NCI-H82 (cell line): ENCODE measurements around the gene HPSE.

Experiments used
- DNase-seq: peaks from one replicate; lab custom pipeline; 2025; lab: John Stamatoyannopoulos, UW

Gene HPSE

GRCh38 chr4:83334425-83335241, at the start of gene HPSE:
Gene HPSE (minus strand): TSS chr4:83334848. CDS start chr4:83334782, 66 bp downstream.
- DNase-seq: peak; percentile 87

DNA sequence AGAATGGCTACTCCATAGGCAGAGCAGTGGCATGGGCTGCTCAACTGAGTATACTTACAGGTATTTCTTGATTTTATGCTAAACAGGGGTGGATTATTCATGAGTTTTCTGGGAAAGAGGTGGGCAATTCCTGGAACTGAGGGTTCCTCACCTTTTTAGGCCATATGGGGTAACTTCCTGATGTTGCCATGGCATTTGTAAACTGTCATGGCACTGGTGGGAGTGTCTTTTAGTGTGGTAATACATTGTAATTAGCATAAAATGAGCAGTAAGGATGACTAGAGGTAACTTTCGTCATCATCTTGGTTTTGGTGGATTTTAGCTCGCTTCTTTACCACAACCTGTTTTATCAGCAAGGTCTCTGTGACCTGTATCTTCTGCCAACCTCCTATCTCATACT, 48.2 kb upstream of the HPSE start:
- no peak for DNase-seq

DNA sequence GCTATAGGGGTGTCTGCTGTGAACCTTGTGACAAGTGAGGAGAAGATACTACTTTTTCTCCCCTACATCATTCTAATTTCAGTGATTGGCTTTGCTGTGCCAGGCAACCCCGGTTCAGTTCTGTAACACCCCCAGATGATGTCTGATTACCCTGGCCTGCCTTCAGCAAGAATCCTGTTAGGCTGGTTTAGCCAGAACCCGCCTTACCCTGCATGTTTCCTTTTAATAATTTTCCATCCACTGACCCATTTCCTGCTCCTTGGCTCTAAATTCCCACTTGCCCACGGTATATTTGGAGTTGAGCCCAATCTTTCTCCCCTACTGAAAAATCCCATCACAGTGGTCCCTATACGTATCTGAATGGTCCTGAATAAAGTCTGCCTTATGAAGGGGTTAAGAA, 46.5 kb upstream of the HPSE start:
- no peak for DNase-seq

GRCh38 chr4:83378419-83378818, 43.8 kb upstream of the HPSE start:
- no peak for DNase-seq

DNA sequence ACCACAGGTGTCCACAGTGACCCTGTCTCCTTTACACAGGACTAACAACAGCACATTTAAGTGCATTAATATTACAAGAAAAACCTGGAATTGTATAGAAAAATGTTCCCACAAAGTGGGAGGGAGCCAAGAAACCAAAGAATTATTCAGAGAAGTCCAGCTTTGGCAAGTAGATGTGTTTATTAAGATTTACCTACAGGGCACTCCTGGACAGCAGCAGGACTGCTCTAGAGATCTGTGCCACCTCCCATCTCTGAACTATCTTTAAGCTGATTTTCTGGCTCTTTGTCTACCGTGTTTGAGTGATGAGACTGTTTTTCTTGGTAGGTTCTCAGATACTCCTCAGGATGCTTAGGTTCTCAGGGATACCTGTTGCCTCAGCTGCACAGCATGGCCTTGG, 38.3 kb upstream of the HPSE start:
- no peak for DNase-seq

DNA sequence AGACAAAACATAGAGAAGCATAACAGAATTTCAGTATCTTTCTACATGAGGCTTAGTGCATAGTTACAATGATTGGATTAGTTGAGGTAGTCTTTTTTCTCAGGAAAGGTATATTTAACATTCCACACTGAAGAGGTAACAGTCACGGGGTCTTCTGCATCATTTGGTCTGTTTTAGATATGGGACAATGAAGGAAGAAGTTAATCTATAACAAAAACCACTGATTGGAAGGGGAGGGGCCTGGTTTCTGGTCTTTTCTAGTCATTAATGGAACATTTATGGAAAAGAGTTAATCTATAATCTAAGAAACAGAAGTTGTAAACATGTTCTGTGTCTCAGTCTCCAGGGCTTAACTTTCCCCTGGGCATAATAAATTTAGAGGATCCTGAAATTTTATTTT, 37.3 kb upstream of the HPSE start:
- DNase-seq: no peak

- no peak for DNase-seq
Observed at GRCh38 chr4:83371235-83371634, 36.6 kb upstream of the HPSE start.

DNA sequence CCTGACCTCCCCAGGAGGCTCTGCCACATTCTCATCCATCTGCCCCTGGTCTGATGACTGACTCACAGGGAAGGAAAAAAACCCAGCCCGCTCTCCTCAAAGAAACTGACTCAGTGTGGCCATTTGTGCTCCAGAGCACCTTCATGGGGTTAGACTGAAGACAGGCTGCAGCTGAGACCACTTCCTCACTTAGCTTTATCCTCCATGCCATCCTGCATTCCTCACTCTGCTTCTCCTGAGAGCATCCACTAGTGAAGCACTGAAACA, 35.9 kb upstream of the HPSE start:
- DNase-seq: no peak

GRCh38 chr4:83369831-83370639, 35.4 kb upstream of the HPSE start:
- DNase-seq: no peak

- DNase-seq: no peak
Observed at GRCh38 chr4:83364312-83364711, 29.7 kb upstream of the HPSE start.

DNA sequence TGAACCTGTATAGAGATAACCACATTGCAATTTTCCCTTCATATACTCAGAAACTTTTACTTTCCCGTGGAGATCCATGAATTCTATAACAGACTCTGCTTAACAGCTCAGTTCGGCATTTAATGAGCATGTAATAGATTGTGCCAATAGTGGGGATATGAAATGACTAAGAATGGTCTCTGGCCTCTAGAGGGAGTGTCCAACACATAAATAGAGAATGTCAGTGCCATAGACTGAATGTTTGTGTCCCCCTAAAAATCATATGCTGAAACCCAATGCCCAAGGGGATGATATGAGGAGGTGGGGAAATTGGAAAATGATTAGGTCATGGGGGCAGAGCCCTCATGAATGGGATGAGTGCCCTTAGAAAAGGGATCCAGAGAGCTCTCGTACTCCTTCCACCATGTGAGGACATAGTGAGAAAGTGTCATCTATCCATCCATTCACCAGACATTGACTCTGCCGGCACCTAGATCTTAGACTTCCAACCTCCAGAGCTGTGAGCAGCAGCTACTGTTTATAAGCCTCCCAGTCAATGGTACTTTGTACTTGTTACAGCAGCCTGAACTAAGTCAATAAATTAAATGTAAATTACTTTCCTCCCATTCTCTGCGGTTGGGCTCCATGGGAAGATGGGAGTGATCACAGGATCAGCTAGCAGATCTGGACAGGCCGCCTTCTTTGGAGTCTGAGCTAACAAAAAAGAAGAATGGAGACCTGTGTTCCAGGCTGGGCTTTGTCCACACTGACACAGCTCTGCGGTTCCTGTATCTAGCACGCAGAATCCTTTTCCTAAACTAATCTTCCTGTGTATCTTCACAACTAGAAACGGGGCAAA, 28.1 kb upstream of the HPSE start:
- DNase-seq: peak; percentile 1

- DNase-seq: no peak
Observed at GRCh38 chr4:83361416-83362103, 26.9 kb upstream of the HPSE start.

DNA sequence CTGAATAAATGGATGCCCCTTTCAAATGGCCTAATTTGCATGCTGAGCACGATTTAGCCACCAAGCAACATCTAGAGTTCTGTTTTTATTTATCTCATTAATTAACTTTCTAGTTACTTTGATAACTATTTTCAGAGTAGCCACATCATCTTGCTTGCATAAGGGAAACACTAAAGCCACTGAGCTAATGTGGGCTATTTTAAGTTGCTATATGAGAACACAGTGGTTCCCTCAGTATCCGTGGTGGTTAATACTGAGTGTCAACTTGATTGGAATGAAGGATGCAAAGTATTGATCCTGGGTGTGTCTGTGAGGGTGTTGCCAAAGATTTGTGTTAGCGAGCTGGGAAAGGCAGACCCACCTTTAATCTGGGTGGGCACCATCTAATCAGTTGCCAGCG, 25.4 kb upstream of the HPSE start:
- no peak for DNase-seq

DNA sequence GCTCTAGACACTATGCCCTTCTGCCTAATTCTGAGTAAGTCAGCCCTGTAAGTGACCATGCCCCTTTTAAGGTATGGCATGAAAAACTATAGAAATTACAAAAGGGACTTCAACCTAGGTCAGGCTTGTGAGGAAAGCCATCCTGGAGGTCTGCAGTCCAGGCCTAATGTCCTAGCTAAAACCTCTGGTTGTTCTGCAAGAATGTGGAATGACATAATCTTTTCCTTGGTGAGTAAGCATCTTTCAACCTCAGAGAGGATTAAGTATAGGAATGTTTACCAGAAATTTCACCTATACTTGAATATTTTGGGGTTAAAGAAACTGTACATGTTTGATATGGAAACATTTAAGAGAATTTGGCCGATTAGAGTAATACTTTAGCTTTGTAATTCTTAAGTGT, 23.8 kb upstream of the HPSE start:
- no peak for DNase-seq

DNA sequence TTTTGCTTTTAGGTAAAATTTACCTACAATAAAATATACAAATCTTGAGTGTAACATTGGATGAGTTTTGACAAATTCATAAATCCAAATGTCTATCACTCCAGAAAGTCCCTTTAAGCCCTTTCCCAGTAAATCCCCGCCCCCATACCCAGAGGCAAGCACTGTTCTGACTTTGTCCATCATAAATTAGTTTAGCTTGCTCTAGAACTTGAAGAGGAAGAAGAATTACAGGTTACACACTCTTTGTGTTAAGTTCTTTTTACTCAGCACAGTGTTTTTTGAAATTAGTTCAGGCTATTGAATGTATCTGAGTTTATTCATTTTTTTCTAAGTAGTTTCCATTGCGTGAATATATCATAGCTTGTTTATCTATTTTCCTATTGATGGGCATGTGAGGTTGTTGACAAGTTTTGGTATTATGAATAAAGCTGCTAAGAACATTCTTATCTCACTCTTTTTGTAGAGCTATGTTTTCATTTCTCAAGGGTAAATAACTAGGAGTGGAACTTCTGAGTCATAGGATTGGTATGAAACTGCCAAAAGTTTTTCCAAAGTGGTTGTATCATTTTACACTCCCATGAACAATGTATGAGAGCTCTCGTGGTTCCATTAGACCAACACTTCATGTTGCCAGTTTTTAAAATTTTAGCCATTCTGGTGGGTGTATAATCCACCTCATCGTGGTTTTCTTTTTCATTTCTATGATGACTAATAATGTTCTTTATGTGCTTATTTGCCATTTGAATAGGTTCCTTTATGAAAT, 22.4 kb upstream of the HPSE start:
- DNase-seq: no peak

- DNase-seq: no peak
Observed at GRCh38 chr4:83353516-83353915, 18.9 kb upstream of the HPSE start.

DNA sequence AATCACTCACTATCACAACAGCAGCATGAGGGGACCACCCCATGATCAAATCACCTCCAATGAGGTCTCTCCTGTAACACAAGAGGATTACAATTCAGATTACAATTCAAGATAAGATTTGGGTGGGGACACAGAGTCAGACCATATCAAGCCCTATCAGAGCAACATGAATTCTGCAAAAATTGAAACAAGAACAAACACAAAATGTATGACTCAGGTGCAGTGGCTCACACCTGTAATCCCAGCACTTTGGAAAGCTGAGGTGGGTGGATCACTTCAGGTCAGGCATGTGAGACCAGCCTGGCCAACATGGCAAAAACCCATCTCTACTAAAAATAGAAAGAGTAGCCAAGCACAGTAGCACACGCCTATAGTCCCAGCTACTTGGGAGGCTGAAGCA, 13.4 kb upstream of the HPSE start:
- DNase-seq: no peak

- no peak for DNase-seq
Observed at GRCh38 chr4:83342476-83342875, 7.8 kb upstream of the HPSE start.

GRCh38 chr4:83340692-83341343, 6.2 kb upstream of the HPSE start:
- no peak for DNase-seq

DNA sequence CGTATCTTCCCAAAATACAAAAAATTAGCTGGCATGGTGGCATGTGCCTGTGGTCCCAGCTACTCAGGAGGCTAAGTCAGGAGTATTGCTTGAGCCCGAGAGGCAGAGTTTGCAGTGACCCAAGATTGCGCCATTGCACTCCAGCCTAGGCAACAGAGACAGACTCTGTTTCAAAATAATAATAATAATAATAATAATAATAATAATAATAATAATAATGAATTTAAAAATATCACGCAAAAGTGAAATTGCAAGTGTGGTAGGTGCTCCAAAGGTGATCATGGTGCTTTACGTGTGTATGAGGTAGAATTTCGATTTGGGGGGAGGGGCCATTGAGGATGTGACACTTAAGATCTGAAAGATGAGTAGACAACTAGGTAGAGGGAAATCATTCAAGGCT, 4.9 kb upstream of the HPSE start:
- no peak for DNase-seq

DNA sequence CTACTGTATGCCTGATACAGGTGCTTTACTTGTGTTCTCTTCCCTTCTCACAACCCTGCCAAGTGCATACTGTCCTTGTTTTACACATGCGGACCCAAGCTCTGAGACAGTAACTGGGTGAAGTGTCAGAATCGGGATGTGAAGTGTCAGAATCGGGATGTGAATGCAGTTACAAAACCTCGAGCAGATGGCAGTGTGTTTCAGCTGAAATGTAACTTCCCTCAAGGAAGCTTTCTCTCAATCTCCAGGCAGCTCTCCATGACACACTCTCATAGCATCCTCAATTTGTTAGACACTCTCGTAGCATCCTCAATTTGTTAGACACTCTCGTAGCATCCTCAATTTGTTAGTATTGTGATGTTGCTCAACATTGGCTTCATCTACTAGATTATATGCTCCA, 1.1 kb upstream of the HPSE start:
- peak; percentile 3 for DNase-seq
